Measurements from ENCODE around the gene JAK1. TPM values are rescaled to one million over a fixed set of nuclear protein-coding genes. Genes with fewer than 3 reads are reported as not detected.

Gene JAK1
- total RNA-seq, 4 donors from 2014 or later = 59.7 to 92.7 (median 64.1) TPM

DNA sequence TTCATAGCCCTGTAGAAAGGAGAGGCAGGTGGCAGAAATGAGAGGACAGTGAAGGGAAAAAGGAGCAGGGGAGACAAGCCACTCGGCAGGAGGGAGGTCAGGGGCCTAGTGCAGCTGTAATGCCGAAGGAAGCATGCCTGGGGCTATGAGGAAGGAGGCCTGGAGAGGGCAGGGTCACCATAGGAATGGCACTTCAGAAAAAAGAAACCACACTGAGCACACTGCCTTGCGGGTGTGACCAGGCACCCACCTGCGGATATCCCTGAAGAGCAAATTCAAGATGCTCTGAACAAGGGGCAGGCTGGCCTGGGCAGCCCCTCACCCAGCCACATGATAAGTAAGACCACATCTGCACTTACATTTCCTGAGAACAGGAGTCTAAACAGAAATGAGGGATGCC is 104.7 kb downstream of the JAK1 start:
- peaks cover 10 to 96% (median 18%) of the 10 kb centered on the region in 3 donors for H3K36me3 ChIP-seq
- no peak for TF ChIP-seq POLR2A (IDR thresholded peaks at IDR 0.05)
- TF ChIP-seq, protein P1, sequence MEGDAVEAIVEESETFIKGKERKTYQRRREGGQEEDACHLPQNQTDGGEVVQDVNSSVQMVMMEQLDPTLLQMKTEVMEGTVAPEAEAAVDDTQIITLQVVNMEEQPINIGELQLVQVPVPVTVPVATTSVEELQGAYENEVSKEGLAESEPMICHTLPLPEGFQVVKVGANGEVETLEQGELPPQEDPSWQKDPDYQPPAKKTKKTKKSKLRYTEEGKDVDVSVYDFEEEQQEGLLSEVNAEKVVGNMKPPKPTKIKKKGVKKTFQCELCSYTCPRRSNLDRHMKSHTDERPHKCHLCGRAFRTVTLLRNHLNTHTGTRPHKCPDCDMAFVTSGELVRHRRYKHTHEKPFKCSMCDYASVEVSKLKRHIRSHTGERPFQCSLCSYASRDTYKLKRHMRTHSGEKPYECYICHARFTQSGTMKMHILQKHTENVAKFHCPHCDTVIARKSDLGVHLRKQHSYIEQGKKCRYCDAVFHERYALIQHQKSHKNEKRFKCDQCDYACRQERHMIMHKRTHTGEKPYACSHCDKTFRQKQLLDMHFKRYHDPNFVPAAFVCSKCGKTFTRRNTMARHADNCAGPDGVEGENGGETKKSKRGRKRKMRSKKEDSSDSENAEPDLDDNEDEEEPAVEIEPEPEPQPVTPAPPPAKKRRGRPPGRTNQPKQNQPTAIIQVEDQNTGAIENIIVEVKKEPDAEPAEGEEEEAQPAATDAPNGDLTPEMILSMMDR (IDR thresholded peaks at IDR 0.05) = no peak
- no peak for DNase-seq

DNA sequence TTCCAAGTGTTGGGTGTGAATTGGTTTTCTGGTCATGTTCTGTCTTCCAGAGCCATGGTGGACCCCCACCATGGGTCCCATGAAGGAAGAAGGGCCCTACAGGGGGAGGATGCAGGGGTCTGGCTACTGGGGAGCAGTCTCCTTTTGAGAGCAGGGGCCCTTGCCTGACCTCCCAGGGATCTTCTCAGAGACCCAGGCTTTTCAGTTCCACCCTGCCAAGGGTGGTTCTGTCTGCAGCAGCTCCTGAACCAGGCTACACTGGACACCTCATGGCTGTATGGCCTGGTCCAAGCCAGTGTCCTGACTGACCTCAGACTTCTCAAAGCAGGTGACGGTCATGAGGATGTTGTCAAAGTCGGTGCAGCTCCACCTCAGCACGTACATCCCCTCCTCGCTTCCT is 109.0 kb downstream of the JAK1 start:
- H3K4me3 ChIP-seq = no peak overlapping the region
- DNase-seq = no peak
- H3K27me3 ChIP-seq = no peaks in the 10 kb centered on the region
- no peaks in the 10 kb centered on the region for H3K9me3 ChIP-seq
- no peak overlapping the region for H3K27ac ChIP-seq
- H3K4me1 ChIP-seq = no peaks in the 10 kb centered on the region
- intact Hi-C loops (cut with DNase I) = no loop called here
- whole genome bisulfite sequencing, 2 donors = 88 to 96% methylated on average over 4 of the region's 4 CpGs
- TF ChIP-seq, protein P1 (IDR thresholded peaks at IDR 0.05) = no peak
- TF ChIP-seq POLR2A (IDR thresholded peaks at IDR 0.05) = no peak
- peaks cover 9 to 100% (median 21%) of the 10 kb centered on the region in 3 donors for H3K36me3 ChIP-seq

More for the DNA sequence above, 104.7 kb downstream of the JAK1 start:
- Histone ChIP-seq H3K27ac (no peak overlapping the region), H3K9me3 (no peaks in the 10 kb centered on the region), H3K4me3 (no peak overlapping the region), H3K27me3 (no peaks in the 10 kb centered on the region), H3K4me1 (peaks cover 0 to 8% (median 5%) of the 10 kb centered on the region in 3 donors)
- 68 to 81% methylated on average over 4 of the region's 4 CpGs for WGBS, 2 donors
- intact Hi-C loops (cut with DNase I) = no loop called here

DNA sequence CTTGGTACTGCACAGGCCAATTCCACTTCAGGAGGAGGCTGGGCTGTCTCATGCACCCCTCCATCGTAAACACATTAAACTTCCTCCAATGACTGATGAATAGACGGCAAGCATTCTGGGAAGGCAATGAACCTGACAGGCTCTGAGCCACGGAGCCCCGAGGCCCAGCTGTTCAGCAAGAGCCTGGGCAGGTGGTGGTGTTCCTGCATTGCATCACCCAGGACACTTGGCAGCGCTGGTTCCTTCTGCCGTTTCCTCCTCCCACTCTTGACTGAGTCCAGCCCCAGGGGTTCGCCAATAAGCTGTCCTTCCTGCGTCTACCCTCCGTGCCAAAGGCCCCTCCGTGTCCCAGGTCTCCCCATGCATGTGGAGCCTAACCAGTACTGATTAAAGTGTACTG is 109.8 kb downstream of the JAK1 start:
- H3K27me3 ChIP-seq = no peaks in the 10 kb centered on the region
- peaks cover 9 to 98% (median 21%) of the 10 kb centered on the region in 3 donors for H3K36me3 ChIP-seq
- no peaks in the 10 kb centered on the region for H3K9me3 ChIP-seq
- intact Hi-C loops (cut with DNase I) = no loop called here
- H3K27ac ChIP-seq = no peak overlapping the region
- H3K4me3 ChIP-seq = no peak overlapping the region
- DNase-seq = no peak
- no peaks in the 10 kb centered on the region for H3K4me1 ChIP-seq
- TF ChIP-seq POLR2A (IDR thresholded peaks at IDR 0.05) = no peak
- TF ChIP-seq, protein P1 (IDR thresholded peaks at IDR 0.05) = no peak
- 65 to 68% methylated on average over 6 to 10 of the region's 10 CpGs for WGBS, 2 donors

DNA sequence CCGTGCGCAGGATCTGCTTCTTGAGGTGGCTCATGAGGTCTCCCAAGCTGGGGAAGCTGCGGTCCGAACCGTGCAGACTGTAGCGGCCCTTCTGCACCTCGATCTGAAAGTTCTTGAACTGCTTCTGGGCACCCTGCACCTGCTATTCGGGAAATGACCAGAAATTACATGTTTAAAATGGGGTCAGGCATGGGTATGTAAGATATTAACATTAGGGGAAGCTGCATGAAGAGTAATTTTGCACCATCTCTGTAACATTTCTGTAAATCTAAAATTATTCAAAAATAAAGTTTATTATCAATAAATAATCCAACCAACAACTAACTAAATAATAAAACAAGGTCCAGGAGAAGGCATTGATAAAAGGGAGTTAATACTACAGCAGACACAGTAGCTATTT is 110.8 kb downstream of the JAK1 start:
- intact Hi-C loops (cut with DNase I) = no loop called here
- 77 to 97% methylated on average over 4 to 8 of the region's 8 CpGs for WGBS, 2 donors
- no peaks in the 10 kb centered on the region for H3K4me1 ChIP-seq
- TF ChIP-seq POLR2A (IDR thresholded peaks at IDR 0.05) = no peak
- TF ChIP-seq, protein P1 (IDR thresholded peaks at IDR 0.05) = no peak
- H3K9me3 ChIP-seq = no peaks in the 10 kb centered on the region
- peaks cover 13 to 98% (median 22%) of the 10 kb centered on the region in 3 donors for H3K36me3 ChIP-seq
- no peak overlapping the region for H3K4me3 ChIP-seq
- no peaks in the 10 kb centered on the region for H3K27me3 ChIP-seq
- DNase-seq = no peak
- H3K27ac ChIP-seq = no peak overlapping the region

DNA sequence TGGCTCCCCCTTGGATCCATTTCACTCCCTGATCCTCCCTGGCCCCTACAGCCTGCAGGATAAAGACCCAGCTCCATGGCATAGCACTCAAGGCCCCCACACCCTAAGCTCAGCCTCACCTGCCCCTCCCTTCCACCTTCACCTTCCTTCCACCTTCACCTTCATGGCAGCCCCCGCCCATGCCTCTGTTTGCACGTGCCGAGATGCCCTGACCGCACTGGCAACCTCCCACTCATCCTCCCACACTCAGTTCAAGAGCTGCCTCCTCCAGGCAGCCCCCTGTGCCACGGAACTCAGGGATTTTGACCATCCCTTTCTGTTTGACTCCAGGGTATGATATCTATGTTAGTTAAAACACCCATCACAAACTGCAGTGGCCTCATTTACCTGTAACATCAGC is 111.7 kb downstream of the JAK1 start:
- Histone ChIP-seq H3K4me3 (no peak overlapping the region), H3K27me3 (no peaks in the 10 kb centered on the region), H3K9me3 (no peaks in the 10 kb centered on the region), H3K27ac (no peak overlapping the region), H3K4me1 (no peaks in the 10 kb centered on the region), H3K36me3 (peaks cover 16 to 98% (median 29%) of the 10 kb centered on the region in 3 donors)
- WGBS, 2 donors = 77 to 93% methylated on average over 5 of the region's 5 CpGs
- no peak for DNase-seq
- intact Hi-C loops (cut with DNase I) = no loop called here
- TF ChIP-seq POLR2A (IDR thresholded peaks at IDR 0.05) = no peak
- TF ChIP-seq, protein P1 (IDR thresholded peaks at IDR 0.05) = no peak
